ENCODE results near the gene GPALPP1.
A peak's percentile ranks its signal among the peaks of the same experiment; 100 is the strongest.
"Not testable (repeated sequence)": the region's sequence is repeated elsewhere in the genome, so short reads cannot be mapped to it uniquely, and the experiment has no call there.

The GPALPP1 gene, protein sequence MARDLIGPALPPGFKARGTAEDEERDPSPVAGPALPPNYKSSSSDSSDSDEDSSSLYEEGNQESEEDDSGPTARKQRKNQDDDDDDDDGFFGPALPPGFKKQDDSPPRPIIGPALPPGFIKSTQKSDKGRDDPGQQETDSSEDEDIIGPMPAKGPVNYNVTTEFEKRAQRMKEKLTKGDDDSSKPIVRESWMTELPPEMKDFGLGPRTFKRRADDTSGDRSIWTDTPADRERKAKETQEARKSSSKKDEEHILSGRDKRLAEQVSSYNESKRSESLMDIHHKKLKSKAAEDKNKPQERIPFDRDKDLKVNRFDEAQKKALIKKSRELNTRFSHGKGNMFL

DNA sequence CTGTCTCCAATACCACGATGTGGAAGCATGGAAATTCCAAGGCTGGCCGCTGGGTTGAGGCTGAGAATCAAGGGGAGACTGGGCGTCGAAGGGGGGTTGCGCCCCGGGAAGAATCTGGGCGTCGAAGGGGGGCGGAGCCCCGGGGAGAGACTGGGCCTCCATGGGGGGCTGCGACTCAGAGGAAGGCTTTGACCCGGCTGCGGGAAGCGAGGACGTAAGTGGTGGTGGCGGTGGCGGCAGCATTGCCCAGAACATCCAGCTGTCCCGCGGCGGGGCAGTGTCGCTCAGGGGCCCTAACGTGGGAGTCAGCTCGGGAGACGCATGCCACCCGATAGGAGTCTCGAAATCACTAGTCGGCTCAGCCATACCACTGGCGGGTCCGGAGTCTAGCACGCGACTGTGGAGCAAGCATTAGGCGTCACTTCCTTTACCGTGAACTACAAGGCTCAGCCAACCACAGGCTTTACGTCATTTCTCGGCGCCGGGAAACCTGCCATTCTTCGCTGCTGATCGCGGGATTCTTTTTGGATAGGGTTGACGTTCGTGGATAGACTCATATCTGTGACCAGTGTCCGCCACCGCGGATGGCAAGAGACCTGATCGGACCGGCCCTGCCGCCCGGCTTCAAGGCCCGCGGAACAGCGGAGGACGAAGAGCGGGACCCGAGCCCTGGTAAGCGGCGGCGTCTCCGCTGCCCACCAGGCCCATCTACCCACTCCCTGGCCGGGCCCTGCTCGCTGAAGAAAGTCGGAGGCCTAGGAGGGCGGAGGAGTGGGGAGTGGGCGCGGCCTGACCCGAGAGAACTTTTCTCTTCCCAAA is at the start of gene GPALPP1, which contains the start of gene NUFIP1:
TSS of gene GPALPP1 (plus strand) at position 468 of the 819 bp plus-strand sequence. CDS start at position 585, 117 bp downstream.
TSS of gene NUFIP1 (minus strand) at position 401 of the 819 bp plus-strand sequence. CDS start at position 366, 35 bp downstream.
- in situ Hi-C loops (cut with MboI; ENCODE audit: low pct_unique_long_range_greater_than_20kb, low sequenced_read_pairs) = no loop called here
- peak; percentile 89 for DNase-seq

DNA sequence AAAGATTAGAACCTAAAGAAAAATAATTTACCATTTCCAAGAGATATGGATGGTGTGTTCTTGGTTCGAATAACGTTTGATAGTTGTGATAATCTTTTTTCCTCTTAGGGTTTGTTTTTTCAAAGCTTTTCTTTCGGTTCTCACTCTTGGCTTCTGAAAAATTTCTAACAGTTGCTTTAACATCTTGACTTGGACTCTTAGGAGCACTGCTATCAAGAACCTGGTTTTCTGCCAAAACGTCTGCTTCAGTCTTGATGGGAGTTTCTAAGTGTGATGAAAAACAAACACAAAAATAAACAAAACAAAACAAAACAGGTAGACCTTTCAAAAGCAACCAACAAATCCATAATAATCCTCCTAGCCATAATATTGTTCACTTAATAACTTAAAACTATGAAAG is 45.9 kb upstream of the GPALPP1 start:
- DNase-seq; in situ Hi-C loops (cut with MboI; ENCODE audit: low pct_unique_long_range_greater_than_20kb, low sequenced_read_pairs): not testable (repeated sequence)

DNA sequence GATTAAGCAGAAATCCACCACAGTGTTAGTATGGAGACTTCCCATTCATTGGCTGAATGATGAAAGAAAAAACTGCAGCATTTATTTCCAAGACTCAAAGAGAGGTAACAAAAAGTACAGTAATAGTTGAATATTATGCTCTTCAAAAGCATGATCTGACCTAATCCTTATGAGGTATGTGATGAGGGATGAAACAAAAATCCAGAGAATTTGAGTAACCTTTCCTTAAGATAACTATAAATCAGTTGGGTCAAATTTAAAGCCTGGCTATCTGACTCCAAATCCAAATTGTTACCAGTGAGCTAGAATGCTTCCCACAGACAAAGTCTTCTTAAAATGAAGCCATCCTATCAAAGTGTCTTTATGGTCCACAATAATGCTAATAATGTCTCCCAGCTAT is 38.2 kb upstream of the GPALPP1 start:
- in situ Hi-C loops (cut with MboI; ENCODE audit: low pct_unique_long_range_greater_than_20kb, low sequenced_read_pairs) = loop anchor here (25.0 kb wide), 1 partner anchor 464 kb away; no protein-coding TSS in a partner anchor

DNA sequence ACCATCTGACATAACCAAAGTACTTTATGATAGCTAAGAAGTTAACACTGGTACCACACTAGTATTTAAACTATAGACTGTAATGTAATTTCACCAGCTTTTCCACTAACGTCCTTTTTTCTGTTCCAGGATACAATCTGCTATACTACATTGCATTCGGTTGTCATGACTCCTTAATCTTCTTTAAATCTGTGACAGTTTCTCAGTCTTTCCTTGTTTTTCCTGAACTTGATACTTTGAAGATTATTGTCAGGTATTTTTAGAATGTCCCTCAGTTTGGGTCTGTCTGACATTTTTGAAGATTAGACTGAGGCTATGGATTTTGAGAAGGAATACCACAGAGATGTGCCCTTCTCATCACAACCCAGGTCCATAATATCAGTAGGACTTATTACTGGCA is 36.7 kb upstream of the GPALPP1 start:
- in situ Hi-C loops (cut with MboI; ENCODE audit: low pct_unique_long_range_greater_than_20kb, low sequenced_read_pairs) = loop anchor here (25.0 kb wide), 1 partner anchor 465 kb away; no protein-coding TSS in a partner anchor
- no peak for DNase-seq

More for the DNA sequence above, 38.2 kb upstream of the GPALPP1 start:
- DNase-seq = no peak

DNA sequence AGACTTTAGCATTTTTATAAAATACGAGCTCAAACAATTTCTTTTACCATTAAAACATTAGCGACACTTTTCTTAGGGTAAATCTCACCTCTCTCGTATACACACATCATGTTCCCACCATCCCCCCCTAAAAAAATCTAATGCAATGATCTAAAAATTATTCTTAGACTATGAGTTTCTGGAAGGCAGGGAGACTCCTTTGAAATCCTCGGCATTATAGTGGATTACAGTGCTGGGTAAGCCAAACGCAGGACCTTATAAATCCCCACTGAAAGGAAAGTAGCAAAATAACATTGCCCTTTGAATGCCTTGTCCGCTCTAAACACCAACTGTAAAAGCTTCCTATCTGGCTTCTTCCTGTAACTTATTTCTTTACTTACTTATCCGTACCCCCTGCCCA is 35.1 kb upstream of the GPALPP1 start:
- in situ Hi-C loops (cut with MboI; ENCODE audit: low pct_unique_long_range_greater_than_20kb, low sequenced_read_pairs) = loop anchor here (25.0 kb wide), 1 partner anchor 467 kb away; no protein-coding TSS in a partner anchor
- DNase-seq = no peak

DNA sequence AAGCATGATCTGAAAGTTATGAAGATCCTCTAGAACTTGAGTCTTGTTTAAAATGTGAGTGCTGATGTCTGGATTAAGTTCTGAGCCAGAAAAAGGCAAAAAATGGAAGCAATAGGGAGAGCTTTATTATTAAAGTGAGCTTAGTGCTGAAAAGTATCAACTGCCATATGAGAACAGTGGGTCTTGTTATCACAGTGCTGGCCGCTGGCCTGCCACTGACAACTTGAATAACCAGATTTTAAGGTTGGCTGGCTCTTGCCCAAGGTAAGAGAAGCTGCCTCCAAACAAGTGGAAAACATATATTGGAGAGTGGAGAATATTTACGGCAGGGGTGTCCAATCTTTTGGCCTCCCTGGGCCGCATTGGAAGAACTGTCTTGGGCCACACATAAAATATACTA is 33.9 kb upstream of the GPALPP1 start:
- no peak for DNase-seq
- in situ Hi-C loops (cut with MboI; ENCODE audit: low pct_unique_long_range_greater_than_20kb, low sequenced_read_pairs) = loop anchor here (25.0 kb wide), 1 partner anchor 468 kb away; no protein-coding TSS in a partner anchor

DNA sequence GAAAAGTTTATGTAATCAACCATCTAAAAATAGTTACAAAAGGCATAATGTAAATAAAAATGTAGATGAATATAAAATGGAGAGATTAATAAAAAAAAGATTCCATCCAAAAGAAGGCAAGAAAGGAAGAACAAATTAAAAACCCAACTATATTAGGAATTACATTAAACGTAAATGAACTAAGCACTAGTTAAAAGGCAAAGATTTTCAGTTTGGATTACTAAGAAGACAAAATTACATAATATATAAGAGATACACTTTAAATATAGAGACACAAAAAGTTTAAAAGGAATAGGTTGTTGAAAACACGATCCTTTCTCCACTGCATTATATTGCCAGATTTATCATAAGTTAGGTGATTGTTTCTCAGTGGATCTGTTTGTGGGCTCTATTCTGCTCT is 27.3 kb upstream of the GPALPP1 start:
- in situ Hi-C loops (cut with MboI; ENCODE audit: low pct_unique_long_range_greater_than_20kb, low sequenced_read_pairs) = loop anchor here (25.0 kb wide), 1 partner anchor 475 kb away; no protein-coding TSS in a partner anchor
- no peak for DNase-seq

DNA sequence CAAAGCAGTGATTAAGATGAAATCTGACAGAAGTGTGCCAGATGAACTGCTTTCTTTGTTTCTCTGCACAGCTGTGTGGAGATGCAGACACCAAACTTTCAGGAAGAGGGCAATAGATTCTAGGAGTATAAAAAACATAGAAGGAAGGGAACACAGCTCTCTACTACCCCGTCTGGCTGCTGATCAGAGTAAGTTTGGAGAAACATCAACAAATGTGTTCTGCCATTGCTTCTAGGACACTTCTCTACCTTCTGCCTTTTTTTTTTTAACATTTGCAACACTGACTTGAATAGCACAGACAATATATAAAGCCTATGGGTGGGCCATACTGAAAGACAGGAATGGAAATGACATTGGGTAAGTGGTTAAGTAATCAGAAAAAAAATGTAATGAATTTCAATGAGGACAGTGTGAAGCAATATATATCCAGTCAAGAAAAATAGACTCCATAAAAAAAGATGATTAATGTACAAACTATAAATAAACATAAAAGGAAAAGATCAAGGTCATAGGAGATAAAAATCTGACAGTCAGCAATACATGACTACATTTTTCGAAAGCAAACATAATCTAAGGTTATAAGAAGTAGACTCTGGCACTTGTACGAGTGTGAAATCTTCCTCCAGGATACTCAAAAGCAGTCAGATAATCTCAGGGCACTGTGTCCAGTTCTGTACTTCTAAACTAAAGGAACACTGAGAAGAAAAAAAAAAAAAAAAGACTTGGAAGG is 21.5 kb upstream of the GPALPP1 start:
- in situ Hi-C loops (cut with MboI; ENCODE audit: low pct_unique_long_range_greater_than_20kb, low sequenced_read_pairs) = loop anchor here (25.0 kb wide), 1 partner anchor 481 kb away; no protein-coding TSS in a partner anchor
- no peak for DNase-seq

DNA sequence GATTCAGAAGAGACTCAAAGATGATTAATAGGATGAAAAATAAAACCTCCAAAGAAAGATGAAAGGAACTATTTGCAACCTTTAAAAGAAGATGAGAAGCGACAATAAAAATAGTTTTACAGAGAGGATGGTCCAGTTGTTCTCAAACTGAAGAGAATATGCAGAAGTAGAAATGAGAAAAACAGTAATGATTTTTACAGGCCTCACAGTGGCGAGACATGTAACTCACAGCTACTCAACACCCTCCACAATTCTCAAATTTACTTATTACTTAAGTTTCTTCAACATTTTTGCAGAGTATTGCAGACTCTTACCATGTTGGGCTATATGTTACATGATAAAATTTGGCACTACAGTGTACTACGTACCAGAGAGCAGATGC is 20.9 kb upstream of the GPALPP1 start:
- no peak for DNase-seq
- in situ Hi-C loops (cut with MboI; ENCODE audit: low pct_unique_long_range_greater_than_20kb, low sequenced_read_pairs) = loop anchor here (25.0 kb wide), 1 partner anchor 481 kb away; no protein-coding TSS in a partner anchor

DNA sequence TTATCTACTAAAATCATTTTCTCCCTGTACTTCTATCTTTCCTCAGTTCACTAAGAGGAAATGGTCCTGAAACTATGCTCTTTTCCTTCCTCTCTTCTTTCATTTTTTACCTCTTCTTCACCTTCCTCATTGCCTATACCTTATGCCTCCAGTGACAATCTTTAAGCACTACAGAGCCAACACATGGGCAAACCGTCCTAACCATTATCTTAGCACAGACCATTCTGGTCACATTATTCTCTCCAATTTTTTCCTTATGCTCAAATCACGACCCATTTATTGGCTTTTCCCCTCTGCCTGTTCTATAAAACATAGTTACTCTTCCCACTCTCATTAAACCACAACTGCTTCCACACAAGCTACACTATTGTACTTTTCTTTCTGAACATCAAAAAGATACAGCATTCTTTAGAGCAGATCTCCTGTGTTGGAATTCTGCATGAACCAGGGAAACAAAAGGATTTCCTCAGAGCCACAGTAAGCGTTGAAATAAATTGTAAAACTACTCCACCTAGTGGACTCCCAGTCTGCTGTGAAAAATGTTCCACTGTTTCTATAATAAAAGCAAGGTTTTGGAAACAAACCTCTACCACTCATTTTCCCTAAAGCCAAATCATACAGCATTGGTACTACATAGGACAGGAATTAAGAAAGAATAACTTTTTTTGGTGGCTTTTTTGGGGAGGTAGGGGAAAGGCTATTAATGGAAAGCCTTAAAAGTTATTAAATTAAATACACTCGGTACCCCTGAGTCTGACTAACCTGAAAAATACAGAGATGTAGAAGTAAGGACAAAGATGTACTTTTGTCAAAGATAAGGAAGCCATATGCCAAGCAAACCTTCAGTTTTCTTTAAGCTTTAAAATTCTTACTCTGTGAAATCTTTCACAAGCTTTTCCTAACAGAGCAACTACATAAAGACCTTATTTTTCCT is 19.5 kb upstream of the GPALPP1 start:
- in situ Hi-C loops (cut with MboI; ENCODE audit: low pct_unique_long_range_greater_than_20kb, low sequenced_read_pairs) = loop anchor here (25.0 kb wide), 1 partner anchor 483 kb away; no protein-coding TSS in a partner anchor
- peak; percentile 58 for DNase-seq

DNA sequence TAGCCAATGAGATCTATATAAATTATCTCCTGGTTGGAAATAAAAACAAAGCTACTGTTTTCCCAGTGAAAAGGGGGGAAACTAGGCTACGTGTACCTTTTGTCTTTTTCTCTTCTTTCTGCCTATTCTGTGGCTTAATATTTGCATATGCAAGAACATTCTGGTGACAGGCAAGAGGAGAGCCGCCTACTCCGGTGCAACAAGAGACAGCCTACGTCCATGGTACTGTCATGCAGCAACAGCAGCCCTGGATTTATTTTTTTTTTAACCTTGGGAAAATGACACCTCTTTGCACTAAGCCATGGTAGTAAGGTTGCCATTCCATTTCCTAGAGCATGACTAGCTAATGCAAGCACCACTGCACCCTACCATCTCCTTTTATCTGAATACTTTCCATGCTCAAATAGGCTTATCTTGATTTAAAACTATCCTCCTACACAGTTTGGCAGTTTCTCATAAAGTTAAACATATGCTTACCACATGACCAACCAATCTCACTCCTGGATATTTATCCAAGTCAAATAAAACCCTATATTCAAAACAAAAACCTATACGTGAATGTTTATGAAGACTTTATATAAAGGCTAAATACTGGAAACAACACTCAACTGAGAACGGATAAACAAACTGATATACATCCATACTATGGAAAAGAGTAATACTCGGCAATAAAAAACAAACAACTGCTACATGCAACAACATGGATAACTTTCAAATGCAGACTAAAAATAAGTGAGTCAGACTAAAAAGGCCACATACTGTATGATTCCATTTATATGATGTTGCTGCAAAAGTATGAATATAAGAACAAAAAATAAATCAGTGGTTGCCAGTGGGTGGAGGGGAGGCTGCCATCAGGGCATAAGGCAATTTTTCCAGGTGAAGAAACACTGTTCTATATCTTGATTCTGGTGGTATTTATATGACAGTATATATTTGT is 17.4 kb upstream of the GPALPP1 start:
- DNase-seq = no peak
- in situ Hi-C loops (cut with MboI; ENCODE audit: low pct_unique_long_range_greater_than_20kb, low sequenced_read_pairs) = loop anchor here (25.0 kb wide), 1 partner anchor 485 kb away; no protein-coding TSS in a partner anchor

DNA sequence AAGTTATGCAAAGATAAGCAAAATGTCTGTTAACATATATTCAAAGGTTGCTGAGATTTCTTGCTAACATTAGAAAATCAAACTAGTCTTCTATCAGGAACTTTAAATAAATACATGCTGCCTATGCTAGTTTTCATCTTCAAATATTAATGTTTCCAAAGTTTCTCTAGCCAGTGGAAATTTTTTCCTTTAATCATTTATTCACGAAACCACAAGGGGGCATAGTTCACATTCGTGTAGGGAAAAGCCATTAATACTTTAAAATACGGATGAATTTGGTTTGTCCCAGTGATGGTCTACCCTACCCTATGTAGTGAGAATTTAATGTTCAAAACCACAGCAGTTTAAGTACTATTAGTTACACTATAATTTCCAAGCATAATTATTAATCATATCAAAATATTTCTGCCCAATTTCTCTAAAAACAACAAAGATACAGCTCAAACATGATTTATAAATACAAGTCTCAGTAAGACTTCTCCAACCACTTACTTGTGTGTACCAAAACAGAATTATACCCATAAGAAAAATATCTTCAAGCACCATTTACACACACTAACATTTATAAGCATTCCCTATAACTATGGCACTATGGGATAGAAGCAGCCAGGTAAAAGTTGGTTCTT is 16.3 kb upstream of the GPALPP1 start:
- DNase-seq = peak; percentile 43
- in situ Hi-C loops (cut with MboI; ENCODE audit: low pct_unique_long_range_greater_than_20kb, low sequenced_read_pairs) = loop anchor here (25.0 kb wide), 1 partner anchor 486 kb away; no protein-coding TSS in a partner anchor

DNA sequence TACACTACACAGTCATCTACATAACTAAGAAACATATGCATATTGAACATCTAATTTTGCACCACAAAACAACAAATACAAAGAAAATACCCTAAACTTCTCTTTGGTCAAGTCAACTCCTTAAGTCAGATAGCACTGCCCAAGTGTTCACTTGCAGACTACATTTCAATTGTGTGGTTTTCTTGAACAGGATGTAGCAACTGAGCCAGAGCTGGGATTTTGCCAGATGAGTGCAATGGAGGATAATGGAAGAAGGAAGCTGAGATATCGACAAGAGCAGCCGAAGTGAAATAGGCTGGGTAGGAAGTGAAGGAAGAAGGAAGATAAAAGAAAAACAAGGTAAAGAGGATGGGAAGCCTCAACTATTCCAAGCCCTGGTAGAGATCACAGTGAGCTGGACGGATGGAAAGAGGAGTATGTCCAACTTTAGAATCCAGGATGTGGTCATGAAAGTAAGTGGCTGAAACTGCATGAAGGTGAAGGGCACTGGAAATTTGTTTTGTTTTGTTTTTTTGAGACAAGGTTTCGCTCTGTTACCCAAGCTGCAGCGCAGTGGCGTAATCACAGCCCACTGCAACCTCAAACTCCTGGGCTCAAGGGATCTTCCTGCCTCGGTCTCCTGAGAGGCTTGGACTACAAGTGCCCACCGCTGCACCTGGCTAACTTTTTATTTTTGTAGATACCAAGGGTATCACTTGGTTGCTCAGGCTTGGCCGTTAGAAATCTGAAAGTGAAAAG is 15.1 kb upstream of the GPALPP1 start:
- in situ Hi-C loops (cut with MboI; ENCODE audit: low pct_unique_long_range_greater_than_20kb, low sequenced_read_pairs) = loop anchor here (25.0 kb wide), 1 partner anchor 487 kb away; no protein-coding TSS in a partner anchor
- peak; percentile 81 for DNase-seq

DNA sequence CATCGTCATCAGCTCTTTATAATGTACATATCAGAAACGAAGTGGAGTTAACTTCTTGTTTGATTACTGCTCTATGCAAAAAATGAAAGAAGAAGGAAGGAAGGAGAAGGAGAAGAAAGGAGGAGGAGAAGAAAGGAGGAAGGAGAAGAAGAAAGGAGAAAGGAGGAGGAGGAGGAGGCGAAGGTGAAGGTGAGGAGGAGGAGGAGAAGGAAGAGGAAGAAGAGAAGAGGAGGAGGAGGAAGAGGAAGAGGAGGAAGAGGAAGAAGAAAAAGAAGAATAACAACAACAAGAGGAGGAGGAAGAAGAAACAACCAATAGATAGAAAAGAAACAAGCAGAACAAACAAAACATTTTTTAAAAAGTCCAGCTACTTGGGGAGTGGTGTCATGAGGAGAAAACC is 13.1 kb upstream of the GPALPP1 start:
- DNase-seq = no peak
- in situ Hi-C loops (cut with MboI; ENCODE audit: low pct_unique_long_range_greater_than_20kb, low sequenced_read_pairs) = no loop called here

DNA sequence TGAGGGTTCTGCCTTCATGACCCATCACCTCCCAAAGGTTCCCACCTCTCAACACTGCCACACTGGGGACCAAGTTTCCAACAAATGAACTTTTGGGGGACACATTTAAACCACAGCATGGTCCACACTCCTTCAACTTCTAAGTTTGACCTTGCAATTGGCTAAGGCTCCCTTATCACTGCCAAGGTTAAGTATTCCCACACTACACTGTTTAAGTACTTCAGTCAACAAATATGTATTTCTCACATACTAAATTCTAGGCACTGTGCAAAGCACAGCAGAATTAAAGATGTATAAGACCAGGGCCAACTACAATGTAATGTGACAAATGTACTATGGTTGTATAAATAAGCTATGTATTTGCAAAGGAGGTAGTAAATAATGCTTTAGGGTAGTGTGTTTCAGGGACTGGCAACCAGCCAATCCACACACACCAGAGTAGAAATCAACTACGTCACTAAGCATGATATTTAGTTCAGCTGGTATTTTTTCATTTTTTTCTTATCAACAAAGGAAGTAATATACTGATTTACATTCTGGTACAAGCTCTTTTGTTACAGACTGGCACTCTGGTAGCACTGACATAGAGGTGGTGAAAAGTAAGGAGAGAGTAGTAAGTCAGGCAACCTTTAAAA is 12.3 kb upstream of the GPALPP1 start:
- in situ Hi-C loops (cut with MboI; ENCODE audit: low pct_unique_long_range_greater_than_20kb, low sequenced_read_pairs) = no loop called here
- no peak for DNase-seq

Data from KBM-7 (cell line).